HL-60 (cell line): ENCODE data around the gene SKI.
"Not testable (repeated sequence)": the region's sequence is repeated elsewhere in the genome, so short reads cannot be mapped to it uniquely, and the experiment has no call there.

Experiments
- POLR2AphosphoS5 ChIP-seq: IDR thresholded peaks from 2 replicates; pipeline ENCODE4 v1.6.1; 2012; ENCODE audit warnings: low read depth
- SPI1 ChIP-seq: IDR thresholded peaks from 2 replicates; pipeline ENCODE4 v1.6.1; 2012; ENCODE audit warnings: low read depth, mild to moderate bottlenecking, borderline replicate concordance
- TF ChIP-seq, protein P1 (sequence below): IDR thresholded peaks from one replicate; pipeline ENCODE4 v1.5.1; 2011; ENCODE audit warnings: low read length, control low read depth, inconsistent platforms; ENCODE audit not compliant: insufficient read depth
- TF ChIP-seq, protein P2 (sequence below): IDR thresholded peaks from 2 replicates; pipeline ENCODE4 v1.6.1; 2012; ENCODE audit warnings: low read depth; ENCODE audit not compliant: insufficient replicate concordance

- TF ChIP-seq, protein P1, sequence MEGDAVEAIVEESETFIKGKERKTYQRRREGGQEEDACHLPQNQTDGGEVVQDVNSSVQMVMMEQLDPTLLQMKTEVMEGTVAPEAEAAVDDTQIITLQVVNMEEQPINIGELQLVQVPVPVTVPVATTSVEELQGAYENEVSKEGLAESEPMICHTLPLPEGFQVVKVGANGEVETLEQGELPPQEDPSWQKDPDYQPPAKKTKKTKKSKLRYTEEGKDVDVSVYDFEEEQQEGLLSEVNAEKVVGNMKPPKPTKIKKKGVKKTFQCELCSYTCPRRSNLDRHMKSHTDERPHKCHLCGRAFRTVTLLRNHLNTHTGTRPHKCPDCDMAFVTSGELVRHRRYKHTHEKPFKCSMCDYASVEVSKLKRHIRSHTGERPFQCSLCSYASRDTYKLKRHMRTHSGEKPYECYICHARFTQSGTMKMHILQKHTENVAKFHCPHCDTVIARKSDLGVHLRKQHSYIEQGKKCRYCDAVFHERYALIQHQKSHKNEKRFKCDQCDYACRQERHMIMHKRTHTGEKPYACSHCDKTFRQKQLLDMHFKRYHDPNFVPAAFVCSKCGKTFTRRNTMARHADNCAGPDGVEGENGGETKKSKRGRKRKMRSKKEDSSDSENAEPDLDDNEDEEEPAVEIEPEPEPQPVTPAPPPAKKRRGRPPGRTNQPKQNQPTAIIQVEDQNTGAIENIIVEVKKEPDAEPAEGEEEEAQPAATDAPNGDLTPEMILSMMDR, result not testable (repeated sequence)
- not testable (repeated sequence) for TF ChIP-seq SPI1, POLR2AphosphoS5
- TF ChIP-seq, protein P2, sequence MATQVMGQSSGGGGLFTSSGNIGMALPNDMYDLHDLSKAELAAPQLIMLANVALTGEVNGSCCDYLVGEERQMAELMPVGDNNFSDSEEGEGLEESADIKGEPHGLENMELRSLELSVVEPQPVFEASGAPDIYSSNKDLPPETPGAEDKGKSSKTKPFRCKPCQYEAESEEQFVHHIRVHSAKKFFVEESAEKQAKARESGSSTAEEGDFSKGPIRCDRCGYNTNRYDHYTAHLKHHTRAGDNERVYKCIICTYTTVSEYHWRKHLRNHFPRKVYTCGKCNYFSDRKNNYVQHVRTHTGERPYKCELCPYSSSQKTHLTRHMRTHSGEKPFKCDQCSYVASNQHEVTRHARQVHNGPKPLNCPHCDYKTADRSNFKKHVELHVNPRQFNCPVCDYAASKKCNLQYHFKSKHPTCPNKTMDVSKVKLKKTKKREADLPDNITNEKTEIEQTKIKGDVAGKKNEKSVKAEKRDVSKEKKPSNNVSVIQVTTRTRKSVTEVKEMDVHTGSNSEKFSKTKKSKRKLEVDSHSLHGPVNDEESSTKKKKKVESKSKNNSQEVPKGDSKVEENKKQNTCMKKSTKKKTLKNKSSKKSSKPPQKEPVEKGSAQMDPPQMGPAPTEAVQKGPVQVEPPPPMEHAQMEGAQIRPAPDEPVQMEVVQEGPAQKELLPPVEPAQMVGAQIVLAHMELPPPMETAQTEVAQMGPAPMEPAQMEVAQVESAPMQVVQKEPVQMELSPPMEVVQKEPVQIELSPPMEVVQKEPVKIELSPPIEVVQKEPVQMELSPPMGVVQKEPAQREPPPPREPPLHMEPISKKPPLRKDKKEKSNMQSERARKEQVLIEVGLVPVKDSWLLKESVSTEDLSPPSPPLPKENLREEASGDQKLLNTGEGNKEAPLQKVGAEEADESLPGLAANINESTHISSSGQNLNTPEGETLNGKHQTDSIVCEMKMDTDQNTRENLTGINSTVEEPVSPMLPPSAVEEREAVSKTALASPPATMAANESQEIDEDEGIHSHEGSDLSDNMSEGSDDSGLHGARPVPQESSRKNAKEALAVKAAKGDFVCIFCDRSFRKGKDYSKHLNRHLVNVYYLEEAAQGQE, result not testable (repeated sequence)
Measured at GRCh38 chr1:2331580-2331979, 103.5 kb downstream of the SKI start.
